Measurements from ENCODE around the gene DYRK3.

The DYRK3 gene

DNA sequence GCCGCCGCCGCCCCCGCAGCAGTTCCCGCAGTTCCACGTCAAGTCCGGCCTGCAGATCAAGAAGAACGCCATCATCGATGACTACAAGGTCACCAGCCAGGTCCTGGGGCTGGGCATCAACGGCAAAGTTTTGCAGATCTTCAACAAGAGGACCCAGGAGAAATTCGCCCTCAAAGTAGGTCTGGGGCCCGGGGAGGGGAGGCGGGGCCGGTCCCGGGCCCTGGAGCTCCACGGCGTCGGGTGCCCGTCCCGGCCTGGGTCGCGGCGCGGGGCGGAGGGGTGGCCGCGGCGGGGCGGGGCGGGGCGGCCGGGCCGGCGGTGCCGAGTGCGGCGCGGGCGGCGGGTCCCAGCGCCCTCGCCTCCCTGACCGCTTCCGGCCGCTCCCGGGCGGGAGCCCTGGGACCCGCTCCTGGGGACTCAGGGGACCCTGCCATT lies 50.0 kb downstream of the DYRK3 start:
- TF ChIP-seq, protein P1, sequence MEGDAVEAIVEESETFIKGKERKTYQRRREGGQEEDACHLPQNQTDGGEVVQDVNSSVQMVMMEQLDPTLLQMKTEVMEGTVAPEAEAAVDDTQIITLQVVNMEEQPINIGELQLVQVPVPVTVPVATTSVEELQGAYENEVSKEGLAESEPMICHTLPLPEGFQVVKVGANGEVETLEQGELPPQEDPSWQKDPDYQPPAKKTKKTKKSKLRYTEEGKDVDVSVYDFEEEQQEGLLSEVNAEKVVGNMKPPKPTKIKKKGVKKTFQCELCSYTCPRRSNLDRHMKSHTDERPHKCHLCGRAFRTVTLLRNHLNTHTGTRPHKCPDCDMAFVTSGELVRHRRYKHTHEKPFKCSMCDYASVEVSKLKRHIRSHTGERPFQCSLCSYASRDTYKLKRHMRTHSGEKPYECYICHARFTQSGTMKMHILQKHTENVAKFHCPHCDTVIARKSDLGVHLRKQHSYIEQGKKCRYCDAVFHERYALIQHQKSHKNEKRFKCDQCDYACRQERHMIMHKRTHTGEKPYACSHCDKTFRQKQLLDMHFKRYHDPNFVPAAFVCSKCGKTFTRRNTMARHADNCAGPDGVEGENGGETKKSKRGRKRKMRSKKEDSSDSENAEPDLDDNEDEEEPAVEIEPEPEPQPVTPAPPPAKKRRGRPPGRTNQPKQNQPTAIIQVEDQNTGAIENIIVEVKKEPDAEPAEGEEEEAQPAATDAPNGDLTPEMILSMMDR (IDR thresholded peaks at IDR 0.05; ENCODE audit: low read depth, low read length) = no peak
- peak; percentile 34 to 44 for DNase-seq (ENCODE audit: low read depth in 2 of 2)
- H3K4me3 ChIP-seq (replicated peaks in 1 of 2; ENCODE audit: low read depth in 2 of 2, low read length in 2 of 2) = peak overlapping the region; percentile 87 to 89

DNA sequence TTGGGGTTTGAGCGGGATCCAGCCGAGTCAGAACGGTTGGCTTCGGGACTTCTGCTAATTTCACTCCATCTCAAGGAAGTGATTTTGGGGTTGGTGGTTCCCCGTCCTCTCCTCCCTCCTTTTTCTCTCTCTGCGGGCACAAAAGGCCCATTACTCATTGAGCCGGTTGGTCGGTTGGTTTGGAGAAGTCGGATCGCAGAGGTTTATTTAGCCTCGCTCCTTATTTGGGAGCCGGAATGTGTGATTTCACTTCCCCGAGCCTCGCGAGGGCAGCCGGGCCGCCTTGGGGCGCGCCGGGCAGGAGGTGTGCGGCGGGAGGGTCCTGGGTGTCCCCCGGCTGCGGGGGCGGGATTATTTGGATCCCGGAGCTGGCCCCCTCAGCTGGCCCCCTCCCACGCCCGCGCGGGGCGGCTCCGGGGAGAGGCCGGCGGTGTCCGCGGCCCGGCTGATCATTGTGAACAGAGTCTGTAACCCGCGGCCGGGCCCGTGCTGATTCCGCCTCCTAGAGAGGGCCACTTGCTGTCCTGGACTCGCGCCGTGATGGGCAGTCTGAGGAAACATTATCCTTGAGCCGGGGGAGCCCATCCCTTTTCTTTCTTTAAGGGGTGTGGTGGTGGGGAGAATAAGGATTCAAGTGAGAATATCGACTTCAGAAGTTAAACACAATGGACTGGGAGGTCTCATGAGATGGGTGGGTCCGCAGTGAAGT lies 50.6 kb downstream of the DYRK3 start:
- H3K4me3 ChIP-seq (replicated peaks in 1 of 2; ENCODE audit: low read depth in 2 of 2, low read length in 2 of 2) = peak overlapping the region; percentile 87 to 89
- DNase-seq (ENCODE audit: low read depth in 2 of 2) = peak; percentile 72 to 78

DNA sequence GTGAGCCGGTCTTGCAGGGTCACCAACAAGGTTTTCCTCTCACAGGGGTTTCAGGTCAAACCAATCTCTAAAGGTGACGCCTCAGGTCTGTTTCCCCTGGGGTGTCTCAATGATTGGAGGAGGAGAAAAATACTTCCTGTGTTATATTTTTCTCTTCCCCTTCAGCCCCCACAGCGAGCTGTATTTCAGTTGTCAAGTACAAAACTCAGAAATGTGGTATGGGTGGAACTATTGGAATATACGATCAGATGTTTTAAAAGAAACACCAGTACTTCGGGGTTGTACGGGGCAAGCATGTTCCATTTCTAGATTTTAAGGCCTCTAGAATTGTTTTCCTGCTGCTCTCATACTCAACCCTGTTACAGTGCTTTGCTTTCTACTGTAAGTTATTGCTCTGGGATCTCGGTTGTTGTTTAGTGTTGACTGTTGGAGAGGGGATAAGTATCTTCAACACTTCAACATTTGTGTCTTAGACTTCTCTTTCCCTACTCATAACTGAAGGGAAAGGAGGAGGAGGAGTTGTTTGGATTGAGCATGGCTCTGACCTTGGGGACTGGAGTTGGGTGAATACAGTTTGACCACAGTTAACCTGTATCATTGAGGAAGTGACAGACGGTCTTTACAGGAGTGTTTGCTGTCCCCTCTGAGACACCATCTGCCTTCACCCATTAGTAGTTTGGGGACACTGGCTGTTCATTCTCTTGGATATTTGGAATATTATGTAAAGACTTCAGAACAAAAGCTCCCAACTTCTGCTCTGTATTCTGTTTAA lies 51.3 kb downstream of the DYRK3 start:
- H3K4me3 ChIP-seq (replicated peaks in 1 of 2; ENCODE audit: low read depth in 2 of 2, low read length in 2 of 2) = peak overlapping the region; percentile 87 to 89
- TF ChIP-seq, protein P1 (IDR thresholded peaks at IDR 0.05; ENCODE audit: low read depth, low read length) = no peak
- DNase-seq (ENCODE audit: low read depth in 2 of 2) = no peak

More for the DNA sequence above, 50.6 kb downstream of the DYRK3 start:
- TF ChIP-seq, protein P1 (IDR thresholded peaks at IDR 0.05; ENCODE audit: low read depth, low read length) = no peak

DNA sequence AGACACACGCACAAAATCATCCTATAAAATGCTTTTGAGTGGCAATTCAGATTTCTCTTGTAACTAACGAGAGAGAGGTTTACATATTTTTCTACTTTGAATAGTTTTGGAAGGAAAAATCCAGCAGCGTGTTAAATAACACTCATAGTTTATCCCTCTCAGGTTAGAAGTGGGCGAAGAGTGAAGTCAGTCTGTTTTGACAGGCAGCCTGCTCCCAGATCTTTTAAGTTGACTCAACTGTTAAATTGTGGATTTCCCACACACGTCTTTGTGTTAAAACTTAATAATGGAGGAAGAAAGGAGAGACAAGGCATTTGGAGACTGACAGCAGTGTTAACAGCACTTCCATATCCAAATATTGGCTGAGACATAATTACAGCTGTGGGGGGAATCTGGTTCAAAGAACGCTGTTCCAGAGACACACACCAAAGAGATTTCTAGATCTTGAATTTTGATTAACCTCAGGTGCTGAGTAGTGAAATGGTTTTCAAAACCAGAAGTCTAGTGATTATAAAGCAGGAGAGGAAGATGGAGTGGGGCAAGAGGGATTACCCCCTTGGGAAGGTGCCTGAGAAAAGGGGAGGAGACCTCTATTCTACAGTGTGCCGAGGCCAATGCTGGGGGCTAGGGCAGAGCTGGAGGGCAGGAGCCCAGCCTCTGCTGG lies 52.0 kb downstream of the DYRK3 start:
- TF ChIP-seq, protein P1 (IDR thresholded peaks at IDR 0.05; ENCODE audit: low read depth, low read length) = no peak
- DNase-seq (ENCODE audit: low read depth in 2 of 2) = no peak
- peak overlapping the region; percentile 3 to 87 for H3K4me3 ChIP-seq (replicated peaks in 1 of 2; ENCODE audit: low read depth in 2 of 2, low read length in 2 of 2)

DNA sequence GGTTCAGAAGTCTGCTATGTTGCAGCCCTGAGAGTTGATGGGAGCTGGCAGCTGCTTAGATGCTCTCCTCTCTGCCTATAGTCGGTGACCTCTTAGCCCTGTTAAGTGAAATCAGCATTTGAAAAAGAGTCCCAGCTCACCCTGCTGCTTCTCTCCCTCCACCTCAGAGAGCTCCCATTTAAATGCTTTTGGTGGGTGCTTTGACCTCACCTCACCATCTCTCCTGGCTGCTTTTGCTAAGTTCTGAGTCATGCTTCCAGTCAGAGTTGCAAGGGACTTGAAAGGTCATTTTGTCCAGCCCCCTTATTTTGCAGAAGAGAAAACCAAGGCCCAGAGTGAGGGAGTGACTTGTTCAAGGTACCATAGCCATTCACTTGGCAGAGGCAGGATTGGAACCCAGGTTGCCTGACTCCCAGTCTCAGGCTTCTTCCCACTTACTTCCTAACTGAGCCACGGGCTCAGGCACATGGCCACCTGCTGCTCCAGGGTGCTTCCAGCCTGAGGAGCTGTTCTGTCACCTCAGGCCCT lies 52.6 kb downstream of the DYRK3 start:
- DNase-seq (ENCODE audit: low read depth in 2 of 2) = peak; percentile 54 to 56
- H3K4me3 ChIP-seq (replicated peaks in 1 of 2; ENCODE audit: low read depth in 2 of 2, low read length in 2 of 2) = peak overlapping the region in 1 of 2 donors; percentile 3
- TF ChIP-seq, protein P1 (IDR thresholded peaks at IDR 0.05; ENCODE audit: low read depth, low read length) = no peak

DNA sequence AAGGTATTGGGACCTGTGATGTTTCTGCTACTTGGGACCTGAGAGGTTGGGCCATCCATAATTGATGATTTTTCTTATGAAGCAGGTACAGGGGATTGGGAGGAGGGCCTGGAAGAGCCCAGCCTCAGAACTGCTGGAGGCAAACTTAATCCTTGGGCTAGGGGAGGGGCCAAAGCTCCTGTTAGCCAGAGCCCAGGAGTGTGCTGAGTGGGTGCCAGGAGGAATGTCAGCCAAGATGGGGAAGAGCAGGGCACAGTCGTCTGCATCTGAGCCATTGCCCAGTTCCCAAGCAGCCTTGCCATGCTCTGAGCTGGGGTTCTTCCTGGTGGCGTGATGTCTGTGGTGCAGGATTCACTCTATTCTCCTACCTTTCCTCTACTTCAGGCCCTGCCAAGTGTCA lies 55.2 kb downstream of the DYRK3 start:
- DNase-seq (ENCODE audit: low read depth in 2 of 2) = no peak
- TF ChIP-seq, protein P1 (IDR thresholded peaks at IDR 0.05; ENCODE audit: low read depth, low read length) = no peak
- H3K4me3 ChIP-seq (replicated peaks in 1 of 2; ENCODE audit: low read depth in 2 of 2, low read length in 2 of 2) = no peak overlapping the region
